Gastrocnemius medialis (tissue), 4 donors: ENCODE data around the gene TRIM41. TPM values are rescaled to one million over a fixed set of nuclear protein-coding genes. Genes with fewer than 3 reads are reported as not detected.

Experiments used
- ATAC-seq, 2 donors: fragments of 150-250 bp; one replicate each; pipeline ENCODE4 v1.9.1; 2016
- DNase-seq, 2 donors: peaks; one replicate each; pipeline ENCODE4 v3.0.0-alpha.2; 2019
- H3K27ac ChIP-seq, 4 donors: fragments of 200-600 bp; sonication (generic); 1 replicate in 1 of 4; 2 replicates in 3 of 4; pipeline ENCODE4 v1.5.1; 2016 to 2018; ENCODE audit warnings: mild to moderate bottlenecking in 2 of 4, moderate library complexity in 1 of 4
- H3K27me3 ChIP-seq, 3 donors: fragments of 200-600 bp; sonication (generic) in 2 of 3; 1 replicate in 1 of 3; 2 replicates in 2 of 3; pipeline versions ENCODE4 v1.5.1 to v1.6.0; 2016 to 2019; ENCODE audit warnings: mild to moderate bottlenecking in 1 of 3, moderate library complexity in 1 of 3
- H3K36me3 ChIP-seq, 2 donors: fragments of 200-600 bp; sonication (generic) in 1 of 2; one replicate each; pipeline ENCODE4 v1.5.1; 2017 to 2018
- H3K4me1 ChIP-seq, 2 donors: fragments of 200-600 bp; sonication (generic) in 1 of 2; one replicate each; pipeline ENCODE4 v1.5.1; 2016 to 2017; ENCODE audit warnings: mild to moderate bottlenecking in 2 of 2
- H3K4me3 ChIP-seq, 4 donors: fragments of 200-600 bp; sonication (generic) in 3 of 4; 1 replicate in 1 of 4; 2 replicates in 3 of 4; pipeline ENCODE4 v1.5.1; 2016 to 2019; ENCODE audit warnings: mild to moderate bottlenecking in 2 of 4
- H3K9me3 ChIP-seq, 3 donors: fragments of 200-600 bp; sonication (generic) in 2 of 3; 1 replicate in 1 of 3; 2 replicates in 2 of 3; pipeline ENCODE4 v1.5.1; 2016 to 2019
- CTCF ChIP-seq, 5 experiments: fragments of 450-650 bp in 3 of 5; fragments of 200-600 bp in 2 of 5; sonication (generic) in 2 of 5; IDR thresholded peaks in 4 of 5; conservative IDR thresholded peaks in 1 of 5; 1 replicate in 4 of 5; 2 replicates in 1 of 5; pipeline ENCODE4 v1.5.1; 2016 to 2019; ENCODE audit warnings: antibody characterized with exemption in 5 of 5, mild to moderate bottlenecking in 3 of 5, moderate library complexity in 3 of 5
- POLR2A ChIP-seq, 2 donors: fragments of 450-650 bp; IDR thresholded peaks; one replicate each; pipeline ENCODE4 v1.6.1; 2017; ENCODE audit warnings: antibody characterized with exemption in 2 of 2, mild to moderate bottlenecking in 2 of 2, moderate library complexity in 2 of 2
- in situ Hi-C, 4 donors: fragments of 200-750 bp; cut with MboI; loops; one replicate each; pipeline versions ENCODE4 v1.15.0 to v1.8.0; 2017; ENCODE audit warnings: low sequenced_read_pairs in 4 of 4
- intact Hi-C: fragments of 100-400 bp; cut with DNase I; formaldehyde crosslinking; loops from one replicate; pipeline ENCODE4 v1.15.1; 2023; ENCODE audit warnings: low total_unique reads
- total RNA-seq, 4 donors: library from RNA; depleted of rRNA; stranded (reverse); fragments of >200 nt; gene quantifications; one replicate each; pipeline versions ENCODE4 v1.1.0 to v1.2.3, GENCODE V29; 2016

Gene TRIM41
- total RNA-seq, 4 donors from 2014 or later, result 15.6 to 23.5 (median 21.6) TPM

GRCh38 chr5:181195249-181195761 is 27.8 kb upstream of the TRIM41 start:
- H3K27me3 ChIP-seq, result no peaks in the 10 kb centered on the region
- H3K27ac ChIP-seq, result peak overlapping the region; percentile 38 to 98 (median 93)
- intact Hi-C loops, result no loop called here
- DNase-seq (no peak), ATAC-seq (no peak)
- TF ChIP-seq CTCF (IDR thresholded peaks at IDR 0.05 in 4 of 5, conservative IDR thresholded peaks at IDR 0.05 in 1 of 5) (no peak), POLR2A (IDR thresholded peaks at IDR 0.05) (no peak)
- peaks cover 13 to 18% of the 10 kb centered on the region in 2 donors for H3K4me1 ChIP-seq
- in situ Hi-C loops, result no loop called here
- H3K9me3 ChIP-seq, result no peaks in the 10 kb centered on the region
- no peak overlapping the region for H3K4me3 ChIP-seq
- H3K36me3 ChIP-seq, result no peaks in the 10 kb centered on the region

GRCh38 chr5:181197326-181197951 is 25.6 kb upstream of the TRIM41 start:
- DNase-seq (no peak), ATAC-seq (no peak)
- Histone ChIP-seq H3K9me3 (no peaks in the 10 kb centered on the region), H3K27ac (peak overlapping the region in 2 of 4 donors; percentile 43 to 97), H3K4me3 (no peak overlapping the region), H3K4me1 (peaks cover 12 to 16% of the 10 kb centered on the region in 2 donors), H3K27me3 (no peaks in the 10 kb centered on the region), H3K36me3 (no peaks in the 10 kb centered on the region)
- intact Hi-C loops (no loop called here), in situ Hi-C loops (no loop called here)
- TF ChIP-seq POLR2A (IDR thresholded peaks at IDR 0.05), result no peak

GRCh38 chr5:181198106-181198685 is 24.9 kb upstream of the TRIM41 start:
- Histone ChIP-seq H3K27me3 (no peaks in the 10 kb centered on the region), H3K4me1 (peaks cover 10 to 15% of the 10 kb centered on the region in 2 donors), H3K9me3 (no peaks in the 10 kb centered on the region), H3K4me3 (no peak overlapping the region), H3K36me3 (no peaks in the 10 kb centered on the region), H3K27ac (peak overlapping the region in 3 of 4 donors; percentile 43 to 97 (median 43))
- intact Hi-C loops (no loop called here), in situ Hi-C loops (no loop called here)
- no peak for ATAC-seq
- no peak for TF ChIP-seq CTCF (IDR thresholded peaks at IDR 0.05 in 4 of 5, conservative IDR thresholded peaks at IDR 0.05 in 1 of 5)
- TF ChIP-seq POLR2A (IDR thresholded peaks at IDR 0.05), result no peak
- DNase-seq, result no peak

- Histone ChIP-seq H3K27me3 (no peaks in the 10 kb centered on the region), H3K4me3 (no peak overlapping the region), H3K27ac (peak overlapping the region in 3 of 4 donors; percentile 21 to 97 (median 43)), H3K4me1 (peaks cover 11 to 22% of the 10 kb centered on the region in 2 donors), H3K9me3 (no peaks in the 10 kb centered on the region), H3K36me3 (no peaks in the 10 kb centered on the region)
- no peak for DNase-seq
- ATAC-seq, result no peak
- in situ Hi-C loops, result no loop called here
- TF ChIP-seq CTCF (IDR thresholded peaks at IDR 0.05 in 4 of 5, conservative IDR thresholded peaks at IDR 0.05 in 1 of 5) (no peak), POLR2A (IDR thresholded peaks at IDR 0.05) (no peak)
- intact Hi-C loops, result no loop called here
Measured at GRCh38 chr5:181198905-181199519, 24.1 kb upstream of the TRIM41 start.
